ENCODE measurements around the gene SAA4.

GRCh38 chr11:18209058-18209457, 27.5 kb downstream of the SAA4 start:
- TF ChIP-seq CTCF (IDR thresholded peaks at IDR 0.05) (no peak), POLR2A (IDR thresholded peaks at IDR 0.05) (no peak)
